Retina (tissue), 1 donor: ENCODE data around the gene MCF2L.

ENCODE experiments used
- DNase-seq: peaks from one replicate; pipeline ENCODE4 v3.0.0-alpha.2; 2016

MCF2L gene

DNA sequence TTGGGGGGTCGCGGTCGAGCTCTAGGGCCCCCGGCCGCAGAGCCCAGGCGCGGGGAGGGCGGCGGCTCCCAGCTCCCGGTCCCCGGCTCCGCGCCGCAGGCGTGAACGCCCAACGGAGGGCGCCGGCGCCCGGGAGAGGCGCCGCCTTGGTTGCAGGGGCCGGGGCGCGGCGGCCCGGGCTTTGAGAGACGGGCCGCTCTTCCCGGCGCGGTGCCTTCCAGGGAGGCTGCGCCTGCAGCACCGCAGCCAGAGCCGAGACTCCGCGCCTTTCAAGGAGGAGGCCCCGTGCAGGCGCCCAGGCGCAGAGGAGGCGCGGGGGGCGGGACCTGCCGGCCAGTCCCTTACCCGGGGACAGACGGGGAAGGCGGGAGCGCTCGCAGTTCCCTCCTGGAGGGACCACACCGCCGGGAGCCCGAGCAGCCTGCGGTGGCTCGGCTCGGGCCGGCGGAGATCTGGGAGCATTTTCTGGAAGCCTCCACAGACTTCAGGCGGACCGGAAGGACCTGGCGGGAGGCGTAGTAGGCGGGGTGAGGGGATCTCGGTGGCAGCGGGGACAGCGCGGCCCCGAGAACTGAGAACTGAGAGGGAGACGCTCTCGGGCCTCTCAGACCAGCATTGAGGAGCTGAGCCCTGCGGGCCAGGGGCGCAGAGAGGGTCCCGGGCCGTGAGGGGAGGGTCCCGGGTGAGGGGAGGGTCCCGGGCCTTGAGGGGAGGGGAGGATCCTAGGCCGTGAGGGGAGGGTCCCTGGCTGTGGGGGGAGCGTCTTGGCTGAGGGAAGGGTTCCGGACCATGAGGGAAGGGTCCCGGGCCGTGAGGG lies 25.5 kb upstream of the MCF2L start:
- peak; percentile 86 for DNase-seq

DNA sequence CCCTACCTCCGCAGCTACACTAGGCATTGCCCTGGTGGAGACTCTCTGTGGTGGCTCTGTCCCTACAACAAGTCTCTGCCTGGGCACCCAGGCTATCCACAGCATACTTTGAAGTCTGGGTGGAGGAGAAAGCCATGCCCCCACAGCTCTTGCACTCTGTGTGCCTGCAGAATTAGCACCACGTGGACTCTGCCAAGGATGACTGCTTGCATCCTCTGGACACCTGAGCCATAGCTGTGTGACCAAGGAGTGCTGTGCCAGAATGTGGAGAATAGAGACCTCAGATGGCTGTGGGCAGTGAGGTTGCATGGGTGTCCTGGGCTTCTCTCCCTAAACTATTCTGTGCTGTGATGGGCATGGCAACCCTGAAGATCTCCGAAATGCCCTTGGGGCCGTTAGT lies 21.2 kb upstream of the MCF2L start:
- DNase-seq = no peak

DNA sequence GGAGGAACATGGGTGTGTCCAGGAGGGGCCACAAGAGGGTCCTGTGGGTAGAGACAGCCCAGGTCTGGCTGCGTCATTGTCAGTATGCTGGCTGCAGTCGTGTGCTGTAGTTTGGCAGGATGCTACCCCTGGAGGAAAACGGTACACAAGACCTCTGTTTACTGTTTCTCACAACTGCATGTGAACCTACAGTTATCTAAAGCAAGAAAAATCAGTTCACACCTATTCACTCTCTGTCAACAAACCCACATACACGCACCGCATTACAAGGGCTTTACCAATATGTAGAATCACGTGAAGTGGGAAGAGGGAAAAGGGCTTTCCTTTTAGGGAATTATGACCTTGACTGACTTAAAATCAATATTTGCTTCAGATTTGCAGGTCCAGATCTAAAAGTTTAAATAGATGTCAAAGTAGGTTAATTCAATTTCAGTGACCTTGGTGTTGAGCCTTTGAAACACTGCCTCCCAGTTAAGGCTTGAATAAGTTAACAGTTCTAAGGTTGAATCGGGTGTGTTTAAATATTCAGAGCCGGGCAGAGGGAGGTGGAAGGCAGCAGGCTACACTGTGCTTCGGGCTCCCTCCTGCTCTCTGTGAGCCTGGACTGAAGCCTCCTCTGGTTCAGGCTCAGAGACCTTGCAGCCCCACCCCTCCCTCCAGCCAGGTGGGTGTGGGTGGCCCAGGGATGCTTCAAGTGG lies 17.2 kb upstream of the MCF2L start:
- no peak for DNase-seq

DNA sequence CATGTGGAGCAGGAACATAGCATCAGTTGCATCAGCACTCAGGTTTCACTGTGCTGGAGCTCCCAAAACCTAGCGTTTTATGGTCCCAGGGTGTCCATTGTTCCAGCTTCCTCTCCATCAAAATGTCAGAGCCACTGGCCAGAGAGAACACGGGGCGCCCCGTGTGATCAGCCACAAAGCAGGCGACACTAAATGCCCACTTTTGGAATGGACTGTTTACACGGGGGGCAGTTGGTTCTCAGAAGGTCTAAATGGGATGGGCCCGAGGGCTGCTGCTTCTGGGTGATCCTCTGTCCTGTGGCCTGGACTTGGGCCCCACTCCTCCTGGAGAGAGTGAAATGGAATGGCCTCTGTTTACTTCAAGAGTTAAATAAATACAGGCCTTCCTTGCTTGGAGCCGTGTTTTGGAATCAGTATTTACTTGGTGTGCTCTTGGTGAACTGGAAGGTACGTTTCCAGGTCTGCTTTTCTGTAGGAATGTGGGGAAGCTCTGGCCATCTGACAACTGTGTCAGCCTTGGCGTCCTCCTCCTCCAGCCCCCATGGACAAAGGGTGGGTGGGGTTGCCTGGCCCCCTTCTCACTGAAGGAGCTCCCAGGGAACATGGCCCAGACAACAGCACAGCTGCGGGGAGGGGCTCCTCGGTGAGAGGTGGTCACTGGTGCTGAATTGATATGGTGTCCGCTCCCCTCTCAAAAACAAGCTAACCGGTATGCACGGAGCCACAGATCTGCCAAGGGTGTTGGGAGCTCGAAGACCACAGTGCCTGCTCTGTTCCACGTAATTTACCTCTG lies 16.1 kb upstream of the MCF2L start:
- DNase-seq = no peak

DNA sequence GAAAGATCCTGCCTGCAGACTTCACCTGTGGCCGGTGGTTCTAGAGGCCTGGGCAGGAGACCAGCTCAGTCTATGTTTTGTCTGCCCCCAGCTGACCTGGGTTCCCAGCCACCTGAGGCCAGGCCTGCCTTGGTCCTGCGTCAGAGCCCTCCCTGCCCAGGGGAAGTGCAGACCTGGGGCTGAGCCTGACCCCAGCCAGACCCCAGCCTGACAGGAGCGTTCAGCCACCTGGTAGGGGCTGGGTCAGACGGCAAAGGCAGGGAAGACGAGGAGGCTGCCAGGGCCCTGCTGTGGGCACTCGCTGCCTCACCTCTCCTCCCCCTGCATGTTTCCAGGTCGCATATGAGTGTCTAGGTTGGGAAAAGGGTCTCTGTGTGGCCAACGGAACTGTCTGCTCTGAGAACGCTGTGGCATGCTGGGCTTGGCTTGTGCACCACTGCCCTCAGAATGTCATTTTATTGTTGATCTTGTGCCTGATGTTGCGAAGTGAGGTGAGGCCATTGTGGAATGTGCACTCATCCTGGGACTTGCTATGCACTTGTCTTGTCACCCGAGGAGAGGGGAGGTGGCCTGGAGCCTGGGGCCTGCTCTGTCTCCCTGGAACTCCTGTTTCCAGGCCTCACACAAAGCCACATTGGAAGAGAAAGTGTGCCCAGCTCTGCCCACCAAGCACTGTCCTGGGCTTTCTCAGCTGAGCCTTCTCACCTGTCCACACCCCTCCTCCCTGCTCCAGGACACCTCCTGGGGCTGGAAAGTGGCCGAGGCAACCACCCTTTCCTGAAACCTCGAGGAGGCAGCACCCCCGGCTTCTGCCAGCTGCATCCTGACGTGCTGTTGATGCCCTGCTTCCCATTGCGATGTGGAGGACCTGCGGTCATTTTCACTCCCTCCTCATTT lies 15.2 kb upstream of the MCF2L start:
- peak; percentile 42 for DNase-seq

DNA sequence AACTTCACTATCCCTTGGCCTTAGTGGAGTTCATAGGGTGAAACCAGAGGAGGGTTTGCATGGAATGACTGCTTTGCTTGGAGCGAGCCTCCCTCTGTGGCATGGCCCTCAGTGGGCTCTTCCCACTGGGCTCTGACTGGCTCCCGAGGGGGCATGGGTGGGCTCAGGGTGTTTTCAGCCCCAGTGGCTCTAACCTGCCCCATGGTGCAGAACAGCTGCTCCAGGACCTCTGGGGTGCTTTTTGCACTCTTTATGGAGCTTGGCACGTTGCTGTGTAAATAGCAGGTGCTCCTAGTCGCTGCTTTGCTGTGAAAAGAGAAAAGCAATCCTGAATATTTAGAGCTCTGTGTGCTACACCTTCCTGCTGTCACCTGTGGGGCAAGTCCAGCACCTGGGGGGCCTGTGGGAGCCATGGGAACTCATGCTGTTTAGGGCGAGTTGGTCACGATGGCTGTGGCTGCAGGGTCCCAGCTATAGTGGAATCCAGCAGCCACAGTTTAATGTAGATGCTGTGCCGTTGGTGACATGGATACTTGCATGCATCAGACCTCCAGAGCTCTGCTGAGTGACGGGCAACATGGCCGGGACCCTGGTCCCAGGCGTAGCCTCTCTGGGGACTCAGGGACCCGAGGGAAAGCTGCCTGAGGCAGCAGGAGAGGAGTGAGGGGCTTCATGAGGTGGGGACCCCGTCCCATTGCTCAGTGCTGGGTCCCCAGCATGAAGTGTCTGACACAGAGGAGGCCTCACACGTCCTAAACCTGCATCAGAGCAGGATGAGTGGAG lies 14.3 kb upstream of the MCF2L start:
- no peak for DNase-seq

DNA sequence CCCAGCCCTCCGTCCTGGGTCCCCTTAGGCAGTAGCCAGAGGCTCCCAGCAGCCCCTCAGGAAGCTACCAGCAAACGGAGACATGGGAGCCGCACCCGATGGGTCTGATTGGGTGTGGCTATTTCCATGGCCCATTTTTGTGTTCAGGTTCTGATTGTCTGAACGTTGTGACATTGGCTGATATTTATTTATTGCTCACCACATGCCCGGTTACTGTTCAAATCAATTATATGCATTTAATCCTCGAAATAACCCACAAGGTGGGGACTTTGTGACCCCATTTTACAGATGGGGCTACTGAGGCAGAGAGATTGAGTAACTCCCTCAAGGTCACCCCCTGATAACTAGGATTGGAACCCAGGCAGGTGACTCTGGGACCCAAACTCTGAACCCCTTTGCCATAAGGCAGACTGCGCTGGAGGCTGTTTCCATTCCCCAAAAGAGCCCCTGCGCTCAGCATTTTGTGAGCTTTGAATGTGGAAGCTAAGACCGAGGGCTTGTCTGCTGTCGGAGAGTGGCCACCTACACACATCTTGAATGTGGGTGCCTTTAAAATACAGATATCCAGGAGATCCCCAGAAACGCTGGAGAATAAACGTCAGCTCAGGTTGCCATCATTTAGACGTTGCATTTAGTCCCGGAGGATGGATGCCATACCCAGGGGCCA lies 13.6 kb upstream of the MCF2L start:
- DNase-seq = no peak

DNA sequence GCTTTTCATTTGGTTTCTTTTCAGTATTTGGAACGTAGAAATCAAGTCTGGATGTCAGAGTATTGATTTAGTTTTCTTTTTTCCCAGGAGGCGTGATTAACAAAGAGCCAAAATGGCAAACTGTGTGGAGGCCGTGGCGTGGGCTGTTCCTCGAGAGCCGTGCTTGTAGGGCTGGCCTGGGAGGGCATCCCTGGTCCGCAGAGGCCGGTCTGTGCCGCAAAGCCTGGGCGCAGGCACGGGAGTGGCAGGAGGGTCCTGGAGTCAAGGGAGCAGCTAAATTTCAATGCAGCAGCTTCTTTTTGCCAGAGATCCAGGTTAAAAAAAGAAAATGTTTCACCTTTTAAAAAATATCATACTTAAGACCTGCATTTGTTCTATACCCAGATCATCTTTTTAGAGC lies 13.1 kb upstream of the MCF2L start:
- no peak for DNase-seq

DNA sequence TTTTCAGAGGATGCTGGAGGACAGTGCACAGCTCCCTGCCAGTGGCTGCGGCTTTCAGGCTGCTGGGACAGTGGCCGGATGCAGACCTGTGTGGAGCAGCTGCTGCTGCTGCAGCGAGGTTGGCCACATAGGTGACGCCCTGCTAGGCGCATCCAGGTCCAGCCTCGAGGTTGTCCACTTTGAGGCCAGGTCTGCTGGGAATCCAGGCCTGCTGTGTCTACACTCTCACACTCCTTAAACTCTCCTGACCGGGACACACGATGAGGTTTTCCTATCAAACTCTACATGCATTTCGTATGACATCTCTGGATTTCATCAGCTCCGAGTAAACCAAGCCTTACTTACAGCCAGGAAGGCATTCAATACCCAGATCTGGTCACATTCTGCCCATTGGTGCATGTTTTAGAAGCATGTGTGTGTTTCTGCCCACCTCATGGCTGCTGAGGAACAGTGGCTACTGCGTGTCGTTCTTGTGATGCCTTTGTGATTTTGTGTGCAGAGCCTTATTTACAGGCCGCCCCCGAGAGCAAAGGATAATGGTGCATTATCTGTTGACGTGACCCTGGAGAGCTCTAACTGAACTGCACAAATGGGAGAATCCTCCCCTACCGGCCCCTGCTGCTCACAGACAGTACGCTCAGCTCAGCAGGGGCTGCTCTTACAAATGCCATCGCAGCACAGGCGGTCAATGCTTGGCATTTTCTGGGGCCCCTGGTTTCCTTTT lies 12.3 kb upstream of the MCF2L start:
- DNase-seq = peak; percentile 83

DNA sequence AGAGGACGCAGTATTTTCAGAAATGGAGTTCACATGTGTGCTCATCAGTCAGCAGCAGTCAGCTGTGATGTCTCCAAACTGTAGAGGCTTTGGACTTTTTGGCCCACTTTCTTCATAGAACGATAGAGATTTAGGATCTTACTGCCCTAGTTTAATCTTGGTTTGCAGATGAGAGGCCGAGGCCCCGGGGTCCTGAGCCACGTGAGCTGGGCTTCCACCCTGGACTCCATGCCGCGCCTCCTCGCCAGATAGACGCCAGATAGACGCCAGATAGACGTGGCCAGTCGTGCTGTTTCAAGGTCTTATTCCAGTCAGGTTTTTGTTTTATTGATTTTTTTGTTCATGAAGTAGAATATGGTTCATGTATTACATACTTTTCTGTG lies 11.7 kb upstream of the MCF2L start:
- peak; percentile 64 for DNase-seq

DNA sequence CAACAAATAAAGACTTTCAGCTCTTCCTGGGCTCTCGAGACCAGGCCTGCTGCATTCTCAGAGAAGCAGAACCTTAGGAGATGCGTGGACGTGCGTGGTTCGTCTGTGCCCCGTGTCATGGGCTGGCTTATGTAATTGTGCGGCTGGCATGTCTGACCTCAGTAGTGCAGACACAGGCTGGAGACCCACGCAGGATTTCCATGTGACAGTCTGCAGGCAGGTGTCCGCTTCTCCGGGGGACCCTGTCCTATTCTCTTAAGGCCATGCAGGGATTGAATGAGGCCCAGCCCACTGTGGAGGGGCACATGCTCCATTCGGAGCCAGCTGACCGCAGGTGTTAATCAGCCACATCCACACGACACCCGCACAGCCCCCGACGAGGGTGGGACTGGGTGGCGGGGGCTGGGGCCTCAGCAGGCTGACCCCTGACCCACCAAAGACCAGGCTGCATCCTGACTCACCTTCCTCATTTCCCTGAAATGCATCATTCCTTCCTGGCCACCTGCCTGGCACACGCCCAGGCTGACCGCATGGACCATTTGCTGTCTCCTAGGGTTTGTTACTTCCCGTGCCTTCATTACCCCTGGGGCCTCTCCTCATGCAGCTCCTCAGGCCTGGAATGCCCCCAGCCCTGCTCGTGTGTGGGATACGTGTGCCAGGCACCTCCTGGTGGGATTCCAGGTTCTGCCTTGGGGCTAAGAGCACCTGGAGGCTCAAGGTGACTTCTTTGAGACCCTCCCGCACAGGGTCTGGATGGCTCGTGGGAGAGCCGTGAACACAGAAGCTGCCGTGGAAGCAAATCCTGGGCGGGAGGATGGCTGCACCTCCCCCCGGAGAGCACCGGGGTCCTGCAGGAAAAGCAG lies 10.7 kb upstream of the MCF2L start:
- peak; percentile 44 for DNase-seq

DNA sequence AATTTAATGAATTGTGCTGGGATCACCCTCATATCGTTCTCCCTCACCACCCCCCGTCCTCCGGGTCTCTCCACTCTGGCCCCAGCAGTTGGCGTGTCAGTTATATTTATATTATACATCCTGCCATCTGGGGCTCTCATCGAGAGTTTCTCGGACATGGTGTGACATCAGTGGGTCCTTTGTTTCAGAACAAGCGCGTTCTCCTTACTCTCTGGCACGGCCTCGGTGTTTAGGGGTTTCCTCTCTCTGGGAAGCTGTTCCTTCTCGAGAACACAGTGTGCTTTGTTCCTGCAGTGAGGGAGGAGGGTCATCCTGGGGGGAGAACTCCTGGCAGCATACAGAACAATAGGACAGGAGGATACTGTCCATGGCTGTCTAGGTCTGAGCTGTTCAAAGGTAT lies 9.8 kb upstream of the MCF2L start:
- peak; percentile 71 for DNase-seq

DNA sequence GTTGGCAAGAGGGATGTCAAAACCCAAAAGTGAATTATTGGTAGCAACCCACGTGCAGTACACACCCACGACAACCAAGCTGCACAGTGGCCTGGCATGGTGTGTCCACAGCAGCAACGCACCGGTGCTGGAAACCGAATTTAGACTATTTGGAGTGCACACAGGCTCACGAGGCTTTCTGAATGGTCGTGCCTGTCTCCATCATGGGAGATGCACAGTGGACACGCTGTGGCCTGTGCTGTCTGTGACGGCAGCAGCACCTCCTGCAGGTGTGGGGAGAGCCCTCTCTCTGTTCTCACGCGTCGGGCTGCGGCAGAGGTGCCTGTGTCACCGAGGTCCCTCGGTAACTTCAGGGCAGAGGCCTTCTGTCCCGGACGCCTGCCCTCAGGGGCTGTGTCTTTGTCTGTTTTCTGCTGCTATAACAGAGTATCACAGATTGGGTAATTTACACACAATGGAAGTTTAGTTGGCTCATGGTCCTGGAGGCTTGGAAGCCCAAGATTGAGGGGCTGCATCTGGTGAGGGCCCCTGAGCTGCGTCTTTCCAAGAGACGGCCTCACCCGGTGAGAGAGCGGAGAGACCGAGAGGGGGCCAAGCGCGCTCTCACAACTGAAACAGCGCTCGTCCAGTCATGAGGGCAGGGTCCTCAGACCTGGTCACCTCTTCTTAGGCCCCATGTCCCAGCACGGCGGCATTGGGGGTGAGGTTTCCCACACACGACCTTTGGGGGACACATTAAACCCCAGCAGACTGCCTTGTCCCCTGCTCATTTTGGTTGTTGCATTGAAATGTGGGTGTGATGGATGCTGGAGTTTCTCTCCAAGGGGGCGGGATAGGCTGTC lies 9.1 kb upstream of the MCF2L start:
- DNase-seq = no peak

DNA sequence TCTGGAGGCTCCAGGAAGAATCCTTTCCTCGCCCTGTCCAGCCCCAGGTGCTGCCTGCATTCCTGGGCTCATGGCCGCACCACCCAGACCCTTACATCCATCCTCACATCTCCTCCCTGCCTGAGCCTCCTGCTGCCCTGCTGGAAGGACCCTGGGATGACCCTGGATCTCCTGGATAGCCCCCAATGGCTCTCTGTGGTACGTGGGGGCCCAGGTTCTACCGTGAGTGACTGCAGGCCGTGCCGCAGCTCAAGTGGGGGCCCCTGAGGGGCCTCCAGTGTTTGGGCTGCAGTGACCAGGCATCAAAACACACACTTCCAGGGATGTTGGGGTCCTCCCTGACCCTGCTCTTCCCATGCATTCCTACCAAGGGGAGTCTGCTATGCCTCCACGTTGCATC lies 8.3 kb upstream of the MCF2L start:
- DNase-seq = no peak

DNA sequence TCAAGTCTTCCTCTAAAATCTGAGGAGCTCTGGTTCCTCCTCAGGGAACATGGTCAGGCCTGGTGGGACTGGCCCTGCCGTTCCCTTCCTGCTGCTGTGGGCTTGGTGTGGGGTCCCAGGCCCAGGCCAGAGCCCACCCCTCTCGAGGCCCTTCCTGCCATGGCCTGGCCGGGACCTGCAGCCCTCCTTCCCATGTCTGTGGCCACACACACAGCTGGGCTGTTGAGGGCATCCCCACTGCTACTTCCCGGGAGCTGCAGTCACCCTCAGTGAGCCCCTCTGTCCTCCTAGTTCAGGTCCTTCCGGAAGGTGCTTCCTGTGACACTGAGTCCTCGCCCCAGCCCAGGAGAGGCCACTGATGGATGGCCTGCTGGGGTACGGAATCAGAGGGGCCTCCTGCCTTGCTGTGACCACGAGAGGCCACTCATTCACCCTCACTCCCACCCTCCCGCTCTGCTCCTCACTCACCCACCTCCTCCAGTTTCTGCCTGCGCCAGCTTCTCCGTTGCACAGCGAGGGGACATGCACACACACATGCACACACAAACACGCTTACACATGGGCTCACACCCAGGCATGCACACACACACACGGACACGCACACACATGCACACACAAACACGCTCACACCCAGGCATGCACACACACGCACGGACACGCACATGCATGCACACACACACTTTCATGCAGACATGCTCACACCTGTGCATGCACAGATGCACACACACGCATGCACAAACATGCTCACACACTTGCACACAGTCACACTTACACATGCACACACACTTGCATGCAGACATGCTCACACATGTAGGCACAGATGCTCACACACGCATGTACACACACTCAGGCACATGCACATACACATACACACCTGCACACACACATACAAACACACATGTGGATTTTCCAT lies 7.3 kb upstream of the MCF2L start:
- no peak for DNase-seq

DNA sequence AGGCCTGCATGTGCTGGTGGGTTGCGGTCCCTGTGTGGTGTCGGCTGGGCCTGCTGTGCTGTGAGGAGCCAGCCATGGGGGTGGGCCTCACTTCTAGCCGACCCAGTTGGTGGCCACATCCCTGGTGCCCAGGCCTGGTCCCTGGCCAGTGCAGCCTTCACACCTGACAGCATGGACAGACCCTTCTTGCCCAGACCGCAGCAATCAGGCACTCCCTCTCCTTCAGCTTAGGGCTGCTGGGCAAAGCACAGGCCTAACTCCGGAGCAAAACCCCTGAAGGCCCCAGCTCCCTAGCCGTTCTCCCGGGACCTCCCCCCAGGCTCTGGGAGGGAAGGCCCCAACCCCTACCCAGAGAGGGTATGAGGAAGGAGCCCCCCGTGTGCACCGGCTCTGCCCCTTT lies 6.6 kb upstream of the MCF2L start:
- DNase-seq = no peak

DNA sequence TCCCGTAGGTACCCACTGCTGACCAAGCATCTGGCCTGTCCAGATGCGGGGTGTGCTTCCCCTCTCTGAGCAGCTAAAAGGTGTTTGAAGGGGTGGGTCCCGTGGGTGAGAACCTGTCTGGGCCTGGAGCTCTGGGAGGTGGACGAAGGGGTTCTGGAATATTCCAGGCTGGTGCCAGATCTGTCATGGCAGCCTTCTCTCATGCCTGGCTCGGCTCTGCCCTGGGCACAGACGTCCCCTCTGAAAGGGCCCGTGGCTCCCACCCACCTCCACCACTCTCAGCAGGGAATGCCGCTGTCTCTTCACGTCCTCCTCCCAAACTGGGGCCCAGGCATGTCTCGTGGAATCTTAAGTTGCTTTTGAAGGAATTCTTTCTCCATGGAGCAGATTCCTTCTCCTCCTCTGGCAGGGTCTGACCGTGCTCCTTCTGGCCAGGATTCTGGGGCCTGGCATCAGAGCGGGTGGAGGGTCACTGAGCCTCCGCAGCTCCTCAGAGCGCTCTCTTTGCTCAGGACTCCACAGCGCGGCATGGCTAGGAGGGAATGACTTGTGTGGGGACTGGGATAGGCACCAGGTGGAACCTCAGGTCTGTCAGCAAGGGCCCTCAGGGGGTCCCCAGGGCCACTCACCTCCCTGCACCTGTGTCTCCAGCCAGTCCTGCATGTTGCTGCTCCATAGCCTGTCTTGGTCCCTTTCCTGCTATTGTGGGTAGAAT lies 5.9 kb upstream of the MCF2L start:
- DNase-seq = no peak
